Activated T-cell treated with anti-CD3 and anti-CD28 coated beads, Interleukin-2, amount 50 U/mL, for 48 hours (primary cell): Measurements from ENCODE around the gene MKRN2.

Experiments used
- DNase-seq, 2 experiments: peaks; one replicate each; pipeline ENCODE4 v3.0.0-alpha.2; 2020

MKRN2 gene

DNA sequence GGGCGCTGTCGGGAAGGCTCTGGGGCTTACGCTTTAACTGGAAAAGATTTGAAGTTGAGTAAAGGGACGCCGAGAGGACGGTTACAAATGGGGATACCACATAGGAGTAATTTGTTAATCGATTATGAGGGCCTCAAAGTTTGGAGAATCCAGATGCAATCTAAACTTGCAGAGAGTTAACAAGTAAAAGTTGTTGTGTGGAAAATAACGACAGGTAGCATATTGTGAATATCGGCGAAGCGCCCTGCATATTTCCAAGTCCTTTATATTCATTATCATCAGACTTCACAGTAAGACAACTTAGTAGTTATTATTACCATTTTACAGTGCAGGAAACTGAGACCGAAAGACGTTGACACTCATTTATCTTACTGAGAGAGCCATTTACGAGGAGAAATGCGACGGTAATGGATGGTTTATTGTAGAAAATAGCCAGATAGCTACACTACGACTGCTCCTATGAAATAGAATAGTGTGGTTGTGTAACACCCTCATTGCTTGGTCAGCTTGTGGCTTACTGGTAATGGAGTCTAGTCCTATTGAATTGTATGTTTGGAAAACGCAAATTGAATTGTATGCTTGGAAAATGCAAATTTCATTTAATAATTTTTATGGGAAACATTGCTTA is 700 bp downstream of the MKRN2 start:
- DNase-seq = no peak

DNA sequence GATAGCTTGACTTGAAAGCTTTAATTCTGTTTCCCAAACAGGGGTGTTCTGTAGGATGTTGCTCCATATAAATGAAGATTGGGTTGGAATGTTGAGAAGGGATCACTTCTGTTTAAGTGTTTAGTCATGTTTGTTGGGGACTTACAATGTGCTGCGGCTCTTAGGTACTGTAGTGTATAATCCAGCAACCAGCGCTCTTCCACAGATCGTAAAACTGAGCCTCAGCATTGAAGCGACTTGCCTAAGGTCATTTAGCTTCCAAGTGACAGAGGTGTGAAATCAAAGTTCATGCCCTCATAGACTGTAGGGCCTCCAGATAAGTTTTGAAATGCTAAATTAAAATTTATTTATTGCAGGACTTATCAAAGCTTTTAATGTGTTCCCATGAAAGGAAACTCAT is 1.8 kb downstream of the MKRN2 start:
- no peak for DNase-seq

DNA sequence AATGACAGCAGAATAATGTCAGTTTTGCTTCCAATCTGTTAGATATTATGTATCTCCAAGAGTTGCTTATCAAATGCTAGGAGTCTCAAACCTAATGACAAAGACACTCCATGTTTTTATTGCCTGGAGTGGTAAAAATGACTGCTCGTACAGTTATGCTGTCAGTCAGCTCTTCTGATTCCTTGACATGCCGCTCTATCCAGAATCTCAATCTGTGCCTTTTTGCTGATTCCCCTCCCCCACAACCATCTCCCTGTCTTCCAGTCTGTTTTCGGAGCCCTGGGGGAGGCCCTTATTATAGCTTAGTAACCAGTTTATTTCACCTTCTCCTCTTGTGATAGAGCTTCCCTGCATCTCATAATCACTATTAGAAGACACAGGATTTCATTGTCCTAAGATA is 2.6 kb downstream of the MKRN2 start:
- DNase-seq = no peak

DNA sequence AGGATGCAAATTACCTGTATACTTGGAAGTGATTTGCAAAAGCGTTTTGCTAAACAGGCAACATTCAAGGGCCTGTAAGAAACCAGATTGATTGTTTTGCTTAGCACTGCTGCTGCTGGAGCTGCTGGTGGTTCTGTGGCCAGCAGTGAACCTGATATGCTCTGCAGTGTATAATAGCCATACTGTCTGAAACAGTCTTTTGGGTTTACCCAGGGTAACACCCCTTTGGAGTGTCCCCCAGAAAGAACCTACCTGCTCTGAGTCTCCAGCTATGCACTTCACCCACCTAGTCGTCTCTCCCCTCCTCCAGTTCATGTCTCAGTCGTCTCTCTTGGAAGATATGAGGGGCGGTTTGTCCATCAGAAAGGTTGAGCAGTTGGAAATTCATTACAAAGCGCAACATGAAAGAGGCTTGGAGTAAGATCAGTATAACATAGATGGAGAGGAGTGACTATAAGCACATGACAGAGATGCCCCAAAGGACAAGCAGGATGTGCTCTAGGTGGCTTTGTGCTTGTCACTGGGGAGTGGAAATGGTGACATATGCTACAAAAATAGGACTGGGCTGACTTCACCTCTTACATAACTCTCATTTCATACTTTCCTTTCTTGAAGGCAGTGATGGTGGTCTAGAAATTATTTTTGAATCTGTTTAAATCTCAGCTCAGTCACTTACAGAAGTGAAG is 3.8 kb downstream of the MKRN2 start:
- DNase-seq = peak in 1 of 2 experiments; percentile 43

DNA sequence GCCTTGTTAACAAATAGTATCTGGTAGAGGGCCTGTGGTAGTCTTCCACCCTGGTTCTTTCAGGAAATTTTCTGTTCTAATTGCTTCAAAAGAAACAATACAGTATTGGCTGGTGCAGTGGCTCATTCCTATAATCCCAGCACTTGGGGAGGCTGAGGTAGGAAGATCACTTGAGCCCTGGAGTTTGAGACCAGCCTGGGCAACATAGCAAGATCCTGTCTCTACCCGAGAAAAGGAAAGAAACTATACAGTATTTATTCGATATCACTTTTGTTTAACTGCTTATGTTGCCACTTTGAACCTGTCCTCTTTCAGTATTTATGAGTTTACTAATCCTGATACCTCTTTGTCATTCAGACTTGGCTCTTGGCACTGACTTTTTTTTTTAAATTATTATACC is 4.5 kb downstream of the MKRN2 start:
- DNase-seq = no peak

DNA sequence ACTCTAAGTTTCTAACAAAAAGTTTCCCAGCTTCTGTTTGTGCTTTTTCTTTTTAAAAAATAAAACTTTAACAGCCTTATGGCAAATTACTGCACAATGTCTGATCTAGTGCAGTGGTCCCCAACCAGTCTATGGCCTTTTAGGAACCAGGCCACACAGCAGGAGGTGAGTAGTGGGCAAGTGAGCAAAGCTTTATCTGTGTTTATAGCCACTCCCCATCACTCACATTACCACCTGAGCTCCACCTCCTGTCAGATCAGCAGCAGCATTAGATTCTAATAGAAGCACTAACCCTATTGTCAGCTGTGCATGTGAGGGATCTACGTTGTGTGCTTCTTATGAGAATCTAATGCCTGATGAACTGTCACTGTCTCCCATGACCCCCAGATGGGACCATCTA is 5.6 kb downstream of the MKRN2 start:
- DNase-seq = no peak

DNA sequence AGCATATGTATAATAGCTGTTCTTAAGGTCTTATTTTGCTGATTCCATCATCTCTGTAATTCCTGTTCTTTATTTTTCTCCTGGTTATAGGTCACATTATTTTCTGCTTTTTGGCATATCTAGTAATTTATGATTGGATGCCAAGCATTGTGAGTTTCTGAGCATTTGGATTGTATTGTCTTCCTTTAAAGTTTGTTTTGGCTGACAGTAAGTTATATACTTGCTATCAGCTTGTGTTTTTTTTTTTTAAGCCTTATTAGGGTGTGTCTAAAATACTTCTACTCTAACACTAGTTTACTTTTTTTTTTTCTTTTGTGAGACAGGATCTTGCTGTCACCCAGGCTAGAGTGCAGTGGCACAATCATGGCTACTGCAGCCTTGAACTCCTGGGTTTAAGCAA is 10.1 kb downstream of the MKRN2 start:
- DNase-seq = no peak

DNA sequence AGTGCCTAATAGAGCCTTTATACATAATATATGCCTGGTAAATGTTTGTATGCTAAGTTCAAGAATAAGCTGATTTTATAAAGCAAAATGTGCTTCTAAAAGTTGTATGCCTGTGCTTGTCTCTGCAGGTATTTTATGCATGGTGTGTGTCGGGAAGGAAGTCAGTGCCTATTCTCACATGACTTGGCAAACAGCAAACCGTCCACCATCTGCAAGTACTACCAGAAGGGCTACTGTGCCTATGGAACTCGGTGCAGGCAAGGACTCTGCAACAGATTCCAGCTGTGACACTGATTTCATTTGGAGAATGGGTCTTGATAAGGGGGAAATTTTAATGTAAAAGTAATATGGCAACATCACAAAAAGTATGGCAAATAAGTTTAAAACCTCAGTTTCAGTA is 11.9 kb downstream of the MKRN2 start:
- no peak for DNase-seq

DNA sequence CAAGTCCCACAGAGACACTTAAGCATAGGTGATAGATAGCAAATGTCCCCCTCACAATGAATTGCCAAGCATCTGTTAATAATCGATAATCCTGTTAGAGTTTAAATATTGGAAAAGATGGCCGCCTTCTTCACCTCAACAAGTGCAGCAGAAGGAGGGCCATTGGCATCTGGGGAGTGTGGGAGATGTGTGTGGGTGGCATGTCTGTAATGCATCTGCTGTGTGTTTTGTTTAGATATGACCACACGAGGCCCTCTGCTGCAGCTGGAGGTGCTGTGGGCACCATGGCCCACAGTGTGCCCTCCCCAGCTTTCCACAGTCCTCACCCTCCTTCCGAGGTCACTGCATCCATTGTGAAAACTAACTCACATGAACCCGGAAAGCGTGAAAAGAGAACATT is 12.9 kb downstream of the MKRN2 start:
- no peak for DNase-seq

DNA sequence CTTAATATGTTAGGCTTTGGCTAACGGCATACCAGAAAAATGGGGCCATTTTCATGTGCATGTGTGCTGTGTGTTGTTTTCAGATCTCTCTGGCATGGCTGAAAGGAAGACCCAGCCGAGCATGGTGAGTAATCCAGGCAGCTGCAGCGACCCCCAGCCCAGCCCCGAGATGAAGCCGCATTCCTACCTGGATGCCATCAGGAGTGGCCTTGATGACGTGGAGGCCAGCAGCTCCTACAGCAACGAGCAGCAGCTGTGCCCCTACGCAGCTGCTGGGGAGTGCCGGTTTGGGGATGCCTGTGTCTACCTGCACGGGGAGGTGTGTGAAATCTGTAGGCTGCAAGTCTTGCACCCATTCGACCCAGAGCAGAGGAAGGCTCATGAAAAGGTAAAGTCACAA is 15.1 kb downstream of the MKRN2 start:
- no peak for DNase-seq

DNA sequence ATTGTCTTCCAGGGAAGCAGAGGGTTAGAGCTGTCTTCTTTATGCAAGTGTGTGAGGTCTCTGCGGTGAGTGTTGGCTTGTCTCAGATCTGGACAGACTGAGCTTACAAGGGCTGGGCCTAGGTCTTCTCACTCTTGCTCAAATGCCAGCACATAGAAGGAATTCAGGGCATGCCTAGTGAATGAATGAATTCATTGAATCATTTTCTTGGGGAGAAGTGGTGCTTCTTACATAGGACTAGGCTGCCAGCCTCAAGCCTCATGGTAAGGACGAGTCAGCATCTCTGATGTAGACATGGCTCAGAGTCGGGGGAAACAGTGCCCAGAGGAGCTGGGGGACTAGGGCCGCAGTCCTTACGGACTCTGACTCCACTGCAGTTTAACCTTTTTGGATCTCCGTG is 17.2 kb downstream of the MKRN2 start:
- DNase-seq = no peak

DNA sequence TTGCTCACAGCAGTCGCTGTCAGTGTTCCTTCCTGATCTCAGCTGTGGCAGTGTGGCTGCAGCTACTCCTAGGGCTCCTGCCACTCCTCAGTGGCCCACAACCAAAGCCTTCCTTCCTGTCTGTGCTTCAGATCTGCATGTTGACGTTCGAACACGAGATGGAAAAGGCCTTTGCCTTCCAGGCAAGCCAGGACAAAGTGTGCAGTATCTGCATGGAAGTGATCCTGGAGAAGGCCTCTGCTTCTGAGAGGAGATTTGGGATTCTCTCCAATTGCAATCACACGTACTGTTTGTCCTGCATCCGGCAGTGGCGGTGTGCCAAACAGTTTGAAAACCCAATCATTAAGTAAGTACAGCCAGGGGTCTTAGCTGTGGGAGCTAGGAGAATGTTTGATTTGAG is 17.8 kb downstream of the MKRN2 start:
- no peak for DNase-seq

DNA sequence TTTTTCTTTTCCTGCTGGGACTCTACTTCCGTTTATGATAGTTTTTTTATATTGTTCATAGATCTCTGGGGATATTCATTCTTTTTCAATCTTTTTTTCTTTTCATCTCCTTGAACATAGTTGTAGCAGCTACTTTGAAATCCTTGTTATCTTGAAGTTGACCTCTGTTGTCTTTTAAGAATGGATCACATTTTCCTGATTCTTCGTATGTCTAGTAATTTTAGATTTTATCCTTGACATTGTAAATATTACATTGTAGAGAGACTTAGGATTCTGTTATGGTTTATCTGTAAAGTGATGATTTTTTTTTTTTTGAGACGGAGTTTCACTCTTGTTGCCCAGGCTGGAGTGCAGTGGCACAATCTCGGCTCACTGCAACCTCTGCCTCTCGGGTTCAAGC is 20.5 kb downstream of the MKRN2 start:
- DNase-seq = no peak

DNA sequence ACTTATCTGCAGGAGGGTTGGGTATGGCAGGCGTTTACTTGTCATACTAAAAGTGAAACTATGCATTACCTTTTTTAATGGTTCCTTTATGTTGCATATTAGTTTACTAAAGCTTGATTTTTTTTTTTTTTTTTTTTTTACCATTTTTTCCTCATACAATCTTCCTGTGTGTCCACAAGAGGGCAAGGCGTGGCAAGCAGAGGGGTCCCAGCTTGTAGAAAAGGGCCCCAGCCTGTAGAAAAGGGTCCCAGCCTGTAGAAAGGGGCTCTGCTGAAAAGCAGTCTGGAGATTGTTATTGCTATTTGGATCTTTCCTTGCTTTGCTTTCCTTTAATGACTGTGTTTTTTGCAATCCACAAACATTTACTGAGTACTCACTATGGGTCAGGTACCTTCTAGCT is 21.9 kb downstream of the MKRN2 start:
- no peak for DNase-seq

DNA sequence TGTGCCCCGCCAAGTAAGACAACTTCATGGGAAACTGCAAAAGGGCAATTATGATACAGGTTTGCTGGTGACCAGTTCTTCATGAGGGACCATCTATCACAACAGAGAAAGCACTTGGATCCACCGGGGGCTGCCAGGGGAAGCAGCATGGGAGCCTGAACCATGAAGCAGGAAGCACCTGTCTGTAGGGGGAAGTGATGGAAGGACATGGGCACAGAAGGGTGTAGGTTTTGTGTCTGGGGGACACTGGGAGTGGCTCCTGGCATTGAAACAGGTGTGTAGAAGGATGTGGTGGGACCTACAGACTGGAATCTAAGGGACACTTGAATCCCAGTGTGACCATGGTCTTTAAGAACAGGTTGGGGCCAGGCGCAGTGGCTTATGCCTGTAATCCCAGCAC is 22.6 kb downstream of the MKRN2 start:
- DNase-seq = no peak

DNA sequence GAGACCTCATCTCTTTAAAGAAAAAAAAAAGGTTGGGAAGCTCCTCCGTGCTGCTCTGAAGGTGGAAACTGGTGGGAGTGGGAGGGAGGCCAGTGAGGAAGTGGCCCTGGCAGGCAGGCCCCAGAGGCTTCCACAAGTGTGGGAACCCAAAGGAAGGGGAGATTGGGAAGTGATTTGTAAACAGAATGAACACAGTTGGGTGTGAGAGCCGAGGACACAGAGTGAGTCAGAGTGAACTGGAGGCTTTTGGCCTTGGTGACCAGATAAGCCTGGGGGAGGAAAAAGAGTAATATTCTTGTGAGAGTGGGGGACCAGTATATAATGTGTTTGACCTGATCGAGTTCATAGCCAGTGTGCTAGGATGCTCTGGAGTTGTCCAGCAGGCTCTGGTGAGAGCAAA is 23.0 kb downstream of the MKRN2 start:
- DNase-seq = no peak

DNA sequence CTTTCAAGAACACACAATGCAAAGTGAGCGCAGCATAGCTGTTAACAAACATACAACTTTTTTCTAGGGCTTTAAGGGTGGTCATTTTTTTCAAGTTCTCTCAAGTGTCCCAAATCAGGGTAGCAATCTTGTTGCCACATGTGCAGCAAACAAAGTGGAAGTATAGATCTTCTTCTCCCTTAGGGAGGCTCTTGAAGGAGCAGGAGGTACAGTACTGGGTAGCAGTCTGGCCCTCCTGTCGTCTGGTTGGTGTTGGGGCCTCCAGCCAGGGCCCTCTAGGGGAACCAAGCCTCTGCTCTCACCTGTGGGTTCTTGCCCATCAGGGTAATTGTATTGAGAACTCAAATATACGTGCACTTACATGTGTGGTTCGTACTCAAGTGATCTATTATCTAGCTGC is 25.8 kb downstream of the MKRN2 start:
- no peak for DNase-seq

DNA sequence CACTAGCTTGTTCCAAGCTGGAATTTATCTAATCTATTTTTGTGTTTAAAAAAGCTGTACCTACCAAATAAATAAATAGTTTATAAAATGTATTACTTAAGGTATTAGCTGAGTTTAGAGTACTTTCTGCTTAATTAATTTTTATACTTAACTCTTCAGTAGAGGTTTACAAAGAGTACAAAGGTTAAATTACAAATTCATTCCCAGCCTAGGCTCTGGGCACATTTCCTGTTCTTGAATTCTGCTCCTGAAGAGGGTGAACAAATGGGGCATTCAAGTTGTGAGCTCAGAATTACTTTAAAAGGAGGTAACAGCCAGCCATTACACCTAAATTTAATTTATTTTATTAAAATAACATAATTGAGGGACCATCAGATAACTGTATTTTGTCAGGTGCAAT is 26.4 kb downstream of the MKRN2 start:
- no peak for DNase-seq

DNA sequence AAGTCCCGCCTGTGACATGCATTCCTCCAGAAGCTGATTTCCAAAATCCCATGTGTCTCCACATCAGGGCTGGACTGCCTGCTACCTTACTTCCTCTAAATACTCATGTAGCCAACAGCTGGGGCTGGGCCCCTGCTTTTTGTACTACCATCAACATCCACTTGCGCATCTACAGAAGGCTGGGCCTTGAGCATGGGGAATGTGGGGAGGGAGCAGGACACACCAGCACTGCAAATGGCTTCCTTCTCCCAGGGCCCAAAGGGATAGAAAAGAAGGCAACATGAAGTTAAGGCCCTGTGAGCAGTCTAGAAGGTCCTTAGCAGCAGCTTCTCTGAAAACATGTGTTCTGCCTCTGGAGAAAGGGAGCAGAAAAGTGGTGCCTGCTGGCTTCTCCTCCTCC is 27.2 kb downstream of the MKRN2 start:
- no peak for DNase-seq

DNA sequence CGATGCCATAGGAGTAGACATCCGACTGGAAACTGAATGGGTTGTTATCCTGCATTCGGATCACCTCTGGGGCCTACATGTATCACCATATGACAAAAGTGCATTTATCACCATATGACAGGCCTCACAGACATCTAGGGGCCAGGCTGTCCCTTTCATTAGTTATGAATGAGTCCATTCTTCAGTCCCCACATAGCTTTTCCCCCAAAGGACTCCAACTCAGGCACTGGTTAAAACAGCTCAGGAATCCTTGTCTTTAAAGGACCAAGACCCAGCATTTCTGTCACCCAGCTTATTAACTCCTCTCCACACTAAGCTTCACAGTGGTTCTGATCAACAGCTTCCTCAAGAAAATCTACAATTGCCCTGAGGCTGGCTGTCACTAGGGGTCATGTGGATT is 28.3 kb downstream of the MKRN2 start:
- no peak for DNase-seq

DNA sequence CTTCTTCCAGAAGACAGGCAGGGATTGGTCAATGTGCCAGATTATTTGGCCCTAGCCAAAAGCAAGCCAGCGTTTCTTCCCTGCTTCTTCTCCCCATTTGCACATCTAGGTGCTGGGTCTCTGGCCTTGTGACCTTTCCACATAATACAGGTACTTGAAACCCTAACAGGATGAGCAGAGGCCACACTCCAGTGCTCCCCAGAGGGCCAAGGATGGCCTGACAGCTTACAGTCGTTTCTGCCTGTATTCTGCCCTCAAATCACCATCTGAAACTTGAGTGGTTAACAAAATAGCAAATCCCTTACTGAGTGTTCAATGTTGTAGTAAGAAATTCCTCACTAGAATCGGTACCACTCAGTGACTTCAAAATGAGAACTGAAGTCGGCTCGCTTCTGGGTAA is 29.1 kb downstream of the MKRN2 start:
- DNase-seq = no peak

DNA sequence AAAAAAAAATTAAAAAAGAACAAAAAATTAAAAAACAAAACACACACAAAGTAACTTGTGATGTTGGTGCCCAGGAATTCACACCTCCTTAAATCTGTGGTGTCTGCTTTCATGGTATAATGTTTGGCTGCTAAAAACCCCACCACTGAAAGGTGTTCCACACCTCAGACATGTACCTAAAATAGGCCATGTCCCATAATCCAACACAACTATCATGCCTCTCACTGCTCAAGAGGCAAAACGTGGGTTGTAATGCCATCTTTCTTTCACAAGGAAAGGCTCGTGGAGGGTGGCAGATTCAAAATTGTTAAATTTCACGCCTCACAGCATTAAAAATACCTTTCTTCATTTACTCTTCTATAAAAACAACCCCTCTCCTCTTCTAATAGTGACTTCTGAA is 29.5 kb downstream of the MKRN2 start:
- DNase-seq = no peak

DNA sequence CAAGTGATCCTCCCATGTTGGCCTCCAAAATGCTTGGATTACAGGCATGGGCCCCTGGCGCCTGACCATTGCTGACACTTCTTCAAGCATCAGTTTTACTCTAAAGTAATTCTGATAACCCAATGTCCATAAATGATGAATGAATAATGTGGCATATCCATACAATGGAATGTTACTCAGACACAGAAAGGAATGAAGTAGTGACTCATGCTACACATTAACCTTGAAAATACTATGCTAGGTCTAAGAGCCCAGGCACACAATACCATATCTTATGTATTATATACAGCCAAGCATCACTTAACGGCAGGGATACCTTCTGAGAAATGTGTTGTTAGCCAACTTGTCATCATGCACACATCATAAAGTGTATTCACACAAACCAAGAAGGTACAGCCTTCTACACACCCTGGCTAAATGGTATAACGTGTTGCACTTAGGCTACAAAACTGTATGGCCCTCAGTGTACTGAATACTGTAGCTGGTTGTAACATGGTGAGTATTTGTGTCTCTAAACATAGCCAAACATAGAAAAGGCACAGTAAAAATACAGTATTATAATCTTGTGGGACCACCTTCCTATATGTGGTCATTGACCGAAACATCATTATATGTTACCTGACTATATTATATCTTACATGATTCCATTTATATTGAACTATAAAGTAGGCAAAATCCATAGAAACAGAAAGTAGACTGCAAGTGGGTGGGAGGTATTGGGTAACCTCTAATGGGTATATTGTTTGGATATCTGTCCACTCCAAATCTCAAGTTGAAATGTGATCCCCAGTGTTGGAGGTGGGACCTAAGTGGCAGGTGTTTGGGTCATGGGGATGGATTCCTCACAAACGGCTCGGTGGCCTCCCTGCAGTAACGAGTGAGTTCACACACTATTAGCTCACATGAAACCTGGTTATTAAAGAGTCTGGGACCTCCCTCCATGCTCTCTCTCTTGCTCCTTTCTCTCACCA is 31.4 kb downstream of the MKRN2 start:
- DNase-seq = no peak

DNA sequence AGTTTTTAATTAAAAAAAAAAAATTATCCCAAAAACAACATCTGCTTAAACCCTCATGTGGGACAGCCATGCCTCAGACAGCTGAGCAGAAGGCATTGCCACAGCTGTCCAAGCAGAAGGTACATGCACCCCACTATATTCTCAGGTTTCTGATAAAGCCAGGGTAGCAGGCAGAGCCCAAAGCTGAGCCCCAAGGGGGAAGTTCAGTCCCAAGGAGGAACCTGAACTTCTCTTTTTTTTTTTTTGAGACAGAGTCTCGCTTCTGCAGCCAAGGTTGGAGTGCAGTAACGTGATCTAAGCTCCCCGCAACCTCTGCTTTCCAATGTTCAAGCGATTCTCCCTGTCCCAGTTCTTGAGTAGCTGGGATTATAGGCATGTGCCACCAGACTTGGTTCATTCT is 33.2 kb downstream of the MKRN2 start:
- no peak for DNase-seq
